Esophagus muscularis mucosa (tissue), 4 donors: Measurements from ENCODE around the gene DTX3. TPM values are rescaled to one million over a fixed set of nuclear protein-coding genes. Genes with fewer than 3 reads are reported as not detected.

Source experiments
- DNase-seq: peaks from one replicate; pipeline ENCODE4 v3.0.0-alpha.2; 2017; ENCODE audit errors: extremely low spot score
- H3K27ac ChIP-seq, 4 donors: fragments of 200-600 bp; sonication (generic); replicated peaks in 1 of 4; 1 replicate in 3 of 4; 2 replicates in 1 of 4; pipeline ENCODE4 v1.5.1; 2016 to 2019; ENCODE audit warnings: mild to moderate bottlenecking in 1 of 4
- H3K27me3 ChIP-seq, 4 donors: fragments of 200-600 bp; sonication (generic); one replicate each; pipeline versions ENCODE4 v1.5.1 to v1.6.0; 2016 to 2019
- H3K36me3 ChIP-seq, 4 donors: fragments of 200-600 bp; sonication (generic); one replicate each; pipeline ENCODE4 v1.5.1; 2016 to 2019
- H3K4me1 ChIP-seq, 4 donors: fragments of 200-600 bp; sonication (generic); one replicate each; pipeline ENCODE4 v1.5.1; 2016 to 2019
- H3K4me3 ChIP-seq, 4 donors: fragments of 200-600 bp; sonication (generic); 1 replicate in 2 of 4; 2 replicates in 2 of 4; pipeline ENCODE4 v1.5.1; 2016 to 2019; ENCODE audit warnings: mild to moderate bottlenecking in 4 of 4, moderate library complexity in 1 of 4
- H3K9me3 ChIP-seq, 4 donors: fragments of 200-600 bp; sonication (generic); 1 replicate in 3 of 4; 2 replicates in 1 of 4; pipeline ENCODE4 v1.5.1; 2016 to 2019
- EP300 ChIP-seq: sonication (generic); formaldehyde crosslinking; IDR thresholded peaks from one replicate; pipeline ENCODE4 v1.6.1; 2017; ENCODE audit warnings: antibody characterized with exemption
- POLR2A ChIP-seq: fragments of 450-650 bp; IDR thresholded peaks from one replicate; pipeline ENCODE4 v1.6.1; 2017; ENCODE audit warnings: antibody characterized with exemption, moderate library complexity, mild to moderate bottlenecking, low read depth
- POLR2AphosphoS5 ChIP-seq, 2 donors: sonication (generic); formaldehyde crosslinking; IDR thresholded peaks; one replicate each; pipeline ENCODE4 v1.6.1; 2017; ENCODE audit warnings: antibody characterized with exemption in 2 of 2
- WGBS: methylation state at CpG from one replicate; pipeline ENCODE4 v1.1.5; 2018; 5-methylcytosine and 5-hydroxymethylcytosine counted together
- intact Hi-C: fragments of 100-400 bp; cut with DNase I; formaldehyde crosslinking; loops from one replicate; pipeline ENCODE4 v1.15.1; 2023
- total RNA-seq, 4 donors: library from RNA; depleted of rRNA; stranded (reverse); fragments of >200 nt; gene quantifications; one replicate each; pipeline versions ENCODE4 v1.1.0 to v1.2.1, GENCODE V29; 2016
- TF ChIP-seq, protein P1 (sequence below), 3 experiments: fragments of 200-600 bp in 2 of 3; fragments of 450-650 bp in 1 of 3; sonication (generic) in 2 of 3; IDR thresholded peaks; one replicate each; pipeline ENCODE4 v1.5.1; 2017 to 2019; ENCODE audit warnings: antibody characterized with exemption in 3 of 3, mild to moderate bottlenecking in 2 of 3, moderate library complexity in 1 of 3

The DTX3 gene
- total RNA-seq, 4 donors from 2014 or later, result 39.0 to 68.6 (median 46.8) TPM

GRCh38 chr12:57591782-57592325, 12.8 kb upstream of the DTX3 start:
- intact Hi-C loops, result no loop called here

GRCh38 chr12:57592551-57593165, 12.0 kb upstream of the DTX3 start:
- DNase-seq, result no peak
- no peak for TF ChIP-seq POLR2AphosphoS5 (IDR thresholded peaks at IDR 0.05)
- no peak for TF ChIP-seq EP300
- Histone ChIP-seq H3K4me1 (peaks cover 7 to 34% (median 25%) of the 10 kb centered on the region in 4 donors), H3K27me3 (peaks cover 0 to 2% (median 0%) of the 10 kb centered on the region in 4 donors), H3K9me3 (no peaks in the 10 kb centered on the region), H3K4me3 (no peak overlapping the region), H3K27ac (no peak overlapping the region), H3K36me3 (peaks cover 12 to 39% (median 26%) of the 10 kb centered on the region in 4 donors)
- 78% methylated on average over 2 of the region's 2 CpGs for WGBS
- intact Hi-C loops, result no loop called here

More at GRCh38 chr12:57591782-57592325, 12.8 kb upstream of the DTX3 start:
- peaks cover 7 to 34% (median 25%) of the 10 kb centered on the region in 4 donors for H3K4me1 ChIP-seq
- WGBS, result 49% methylated on average over 10 of the region's 10 CpGs
- TF ChIP-seq, protein P1, sequence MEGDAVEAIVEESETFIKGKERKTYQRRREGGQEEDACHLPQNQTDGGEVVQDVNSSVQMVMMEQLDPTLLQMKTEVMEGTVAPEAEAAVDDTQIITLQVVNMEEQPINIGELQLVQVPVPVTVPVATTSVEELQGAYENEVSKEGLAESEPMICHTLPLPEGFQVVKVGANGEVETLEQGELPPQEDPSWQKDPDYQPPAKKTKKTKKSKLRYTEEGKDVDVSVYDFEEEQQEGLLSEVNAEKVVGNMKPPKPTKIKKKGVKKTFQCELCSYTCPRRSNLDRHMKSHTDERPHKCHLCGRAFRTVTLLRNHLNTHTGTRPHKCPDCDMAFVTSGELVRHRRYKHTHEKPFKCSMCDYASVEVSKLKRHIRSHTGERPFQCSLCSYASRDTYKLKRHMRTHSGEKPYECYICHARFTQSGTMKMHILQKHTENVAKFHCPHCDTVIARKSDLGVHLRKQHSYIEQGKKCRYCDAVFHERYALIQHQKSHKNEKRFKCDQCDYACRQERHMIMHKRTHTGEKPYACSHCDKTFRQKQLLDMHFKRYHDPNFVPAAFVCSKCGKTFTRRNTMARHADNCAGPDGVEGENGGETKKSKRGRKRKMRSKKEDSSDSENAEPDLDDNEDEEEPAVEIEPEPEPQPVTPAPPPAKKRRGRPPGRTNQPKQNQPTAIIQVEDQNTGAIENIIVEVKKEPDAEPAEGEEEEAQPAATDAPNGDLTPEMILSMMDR (IDR thresholded peaks at IDR 0.05), result no peak
- TF ChIP-seq POLR2AphosphoS5 (IDR thresholded peaks at IDR 0.05) (no peak), POLR2A (no peak), EP300 (no peak)
- no peak for DNase-seq
- H3K27me3 ChIP-seq, result peaks cover 0 to 6% (median 0%) of the 10 kb centered on the region in 4 donors
- H3K4me3 ChIP-seq, result peak overlapping the region; percentile 69 to 95 (median 77)
- H3K27ac ChIP-seq, result peak overlapping the region; percentile 72 to 84 (median 81)
- H3K36me3 ChIP-seq, result peaks cover 12 to 32% (median 21%) of the 10 kb centered on the region in 4 donors
- H3K9me3 ChIP-seq, result no peaks in the 10 kb centered on the region

- WGBS, result 89% methylated on average over 4 of the region's 4 CpGs
- intact Hi-C loops, result no loop called here
Observed at GRCh38 chr12:57593187-57593586, 11.4 kb upstream of the DTX3 start.

DNA sequence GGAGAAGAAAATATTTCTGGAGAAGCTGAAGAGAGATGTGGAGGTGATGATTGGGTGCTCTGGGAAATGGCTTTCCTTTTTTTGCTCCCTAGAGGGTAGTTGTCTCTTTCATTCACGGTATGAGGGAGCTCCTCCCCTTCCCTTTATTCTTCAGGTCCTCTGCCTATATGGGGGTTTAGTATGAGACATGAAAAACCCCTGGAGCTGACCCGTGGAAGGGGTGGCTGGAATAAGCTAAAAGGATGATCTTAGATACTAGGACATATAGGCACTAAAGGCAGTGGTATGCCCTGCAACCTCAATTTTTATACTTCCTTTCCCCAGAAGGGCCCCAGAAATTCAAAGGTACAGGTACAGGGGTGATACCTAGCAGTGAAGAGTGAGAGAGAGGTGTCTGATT, 4.2 kb upstream of the DTX3 start:
- 63% methylated on average over 2 of the region's 2 CpGs for WGBS
- H3K9me3 ChIP-seq, result no peaks in the 10 kb centered on the region
- H3K36me3 ChIP-seq, result peaks cover 27 to 75% (median 61%) of the 10 kb centered on the region in 4 donors
- no peak overlapping the region for H3K27ac ChIP-seq
- peaks cover 14 to 23% (median 18%) of the 10 kb centered on the region in 4 donors for H3K4me1 ChIP-seq
- no peak overlapping the region for H3K4me3 ChIP-seq
- intact Hi-C loops, result no loop called here
- no peaks in the 10 kb centered on the region for H3K27me3 ChIP-seq
- TF ChIP-seq EP300 (no peak), POLR2AphosphoS5 (IDR thresholded peaks at IDR 0.05) (no peak), POLR2A (no peak)
- TF ChIP-seq, protein P1 (IDR thresholded peaks at IDR 0.05), result no peak
- no peak for DNase-seq

More at GRCh38 chr12:57593187-57593586, 11.4 kb upstream of the DTX3 start:
- no peak for DNase-seq
- peaks cover 7 to 34% (median 25%) of the 10 kb centered on the region in 4 donors for H3K4me1 ChIP-seq
- H3K27me3 ChIP-seq, result no peaks in the 10 kb centered on the region
- TF ChIP-seq, protein P1 (IDR thresholded peaks at IDR 0.05), result no peak
- TF ChIP-seq POLR2A, result no peak
- no peak for TF ChIP-seq POLR2AphosphoS5 (IDR thresholded peaks at IDR 0.05)
- no peak for TF ChIP-seq EP300
- no peaks in the 10 kb centered on the region for H3K9me3 ChIP-seq
- peaks cover 12 to 44% (median 30%) of the 10 kb centered on the region in 4 donors for H3K36me3 ChIP-seq
- no peak overlapping the region for H3K27ac ChIP-seq
- H3K4me3 ChIP-seq, result no peak overlapping the region

DNA sequence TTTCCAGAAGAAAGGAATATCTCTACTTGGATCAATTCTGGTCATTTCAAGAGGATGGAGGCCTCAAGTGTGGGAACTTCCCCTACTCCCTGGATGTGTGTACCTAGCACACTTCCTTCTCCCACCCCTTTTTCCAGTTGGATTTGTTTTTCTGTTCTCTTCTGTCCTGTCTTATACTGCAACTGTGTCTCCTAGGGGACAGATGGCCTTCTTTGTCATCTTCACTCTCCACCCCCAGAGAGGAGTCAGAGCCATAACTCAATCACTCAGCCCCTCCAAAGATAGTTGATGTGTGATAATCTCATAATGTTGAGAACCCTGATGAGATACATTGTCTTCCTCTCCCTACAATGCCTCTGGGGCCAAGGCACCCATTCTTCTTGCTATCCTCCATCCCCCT, 2.1 kb upstream of the DTX3 start:
- H3K27ac ChIP-seq, result peak overlapping the region; percentile 96 to 99 (median 97)
- no peak for TF ChIP-seq POLR2AphosphoS5 (IDR thresholded peaks at IDR 0.05)
- no peak for TF ChIP-seq POLR2A
- TF ChIP-seq EP300, result no peak
- TF ChIP-seq, protein P1 (IDR thresholded peaks at IDR 0.05), result no peak

More for the DNA sequence above, 2.1 kb upstream of the DTX3 start:
- no peak for DNase-seq
- Histone ChIP-seq H3K27me3 (no peaks in the 10 kb centered on the region), H3K4me1 (peaks cover 18 to 44% (median 33%) of the 10 kb centered on the region in 4 donors), H3K9me3 (no peaks in the 10 kb centered on the region), H3K4me3 (no peak overlapping the region), H3K36me3 (peaks cover 26 to 69% (median 51%) of the 10 kb centered on the region in 4 donors)
- intact Hi-C loops, result no loop called here
